ENCODE results near the gene ZNF282.

Gene ZNF282

GRCh38 chr7:149197675-149198074 lies 2.3 kb downstream of the ZNF282 start:
- no peak for TF ChIP-seq CTCF (IDR thresholded peaks at IDR 0.05; ENCODE audit: control extremely low read depth, extremely low read depth, low read depth, missing control alignments)
- no peak for DNase-seq (ENCODE audit: extremely low spot score)
- CTCF ChIA-PET: interaction anchor here (0.6 to 1.7 kb wide), 4 partner anchors 12 to 64 kb away, joined by 3 to 5 read pairs (median 3); partner anchors contain the start of gene ZNF398
- POLR2A ChIA-PET: no interaction called here

- CTCF ChIA-PET: interaction anchor here (0.9 to 1.7 kb wide), 3 partner anchors 35 to 63 kb away, joined by 3 to 5 read pairs (median 3); partner anchors contain the start of gene ZNF398
- no peak for DNase-seq (ENCODE audit: extremely low spot score)
- no peak for TF ChIP-seq CTCF (IDR thresholded peaks at IDR 0.05; ENCODE audit: control extremely low read depth, extremely low read depth, low read depth, missing control alignments)
- POLR2A ChIA-PET: no interaction called here
These were observed 2.9 kb downstream of the ZNF282 start for GRCh38 chr7:149198161-149198816.

GRCh38 chr7:149199234-149199995 lies 4.1 kb downstream of the ZNF282 start:
- POLR2A ChIA-PET: no interaction called here
- no peak for TF ChIP-seq CTCF (IDR thresholded peaks at IDR 0.05; ENCODE audit: control extremely low read depth, extremely low read depth, low read depth, missing control alignments)
- no peak for DNase-seq (ENCODE audit: extremely low spot score)
- CTCF ChIA-PET: interaction anchor here (0.6 to 1.6 kb wide), 2 partner anchors 12 to 21 kb away, joined by 3 read pairs; no protein-coding TSS in a partner anchor

GRCh38 chr7:149202831-149203231 lies 7.5 kb downstream of the ZNF282 start:
- TF ChIP-seq CTCF (IDR thresholded peaks at IDR 0.05; ENCODE audit: control extremely low read depth, extremely low read depth, low read depth, missing control alignments): no peak
- CTCF ChIA-PET: interaction anchor here (1.0 kb wide), 1 partner anchor 12 kb away, joined by 3 read pairs; no protein-coding TSS in a partner anchor
- no peak for DNase-seq (ENCODE audit: extremely low spot score)
- POLR2A ChIA-PET: no interaction called here

GRCh38 chr7:149205690-149206381 lies 10.5 kb downstream of the ZNF282 start:
- no peak for DNase-seq (ENCODE audit: extremely low spot score)
- CTCF ChIA-PET: interaction anchor here (1.3 to 2.2 kb wide), 3 partner anchors 9 to 25 kb away, joined by 4 to 14 read pairs (median 4); partner anchors contain the start of gene ZNF282
- POLR2A ChIA-PET: no interaction called here
- TF ChIP-seq CTCF (IDR thresholded peaks at IDR 0.05; ENCODE audit: control extremely low read depth, extremely low read depth, low read depth, missing control alignments): no peak

- ChIA-PET CTCF (interaction anchor here (1.5 to 1.6 kb wide), 2 partner anchors 33 to 72 kb away, joined by 3 to 4 read pairs; no protein-coding TSS in a partner anchor), POLR2A (no interaction called here)
- DNase-seq (ENCODE audit: extremely low spot score): no peak
- no peak for TF ChIP-seq CTCF (IDR thresholded peaks at IDR 0.05; ENCODE audit: control extremely low read depth, extremely low read depth, low read depth, missing control alignments)
These were observed 12.1 kb downstream of the ZNF282 start for GRCh38 chr7:149207324-149208035.
